ENCODE measurements around the gene SMYD4. TPM values are rescaled to one million over a fixed set of nuclear protein-coding genes. Genes with fewer than 3 reads are reported as not detected.

SMYD4 gene
- total and polyA plus RNA-seq, 4 experiments from 2014 or later, result 3.1 to 31.5 (median 25.7) TPM

DNA sequence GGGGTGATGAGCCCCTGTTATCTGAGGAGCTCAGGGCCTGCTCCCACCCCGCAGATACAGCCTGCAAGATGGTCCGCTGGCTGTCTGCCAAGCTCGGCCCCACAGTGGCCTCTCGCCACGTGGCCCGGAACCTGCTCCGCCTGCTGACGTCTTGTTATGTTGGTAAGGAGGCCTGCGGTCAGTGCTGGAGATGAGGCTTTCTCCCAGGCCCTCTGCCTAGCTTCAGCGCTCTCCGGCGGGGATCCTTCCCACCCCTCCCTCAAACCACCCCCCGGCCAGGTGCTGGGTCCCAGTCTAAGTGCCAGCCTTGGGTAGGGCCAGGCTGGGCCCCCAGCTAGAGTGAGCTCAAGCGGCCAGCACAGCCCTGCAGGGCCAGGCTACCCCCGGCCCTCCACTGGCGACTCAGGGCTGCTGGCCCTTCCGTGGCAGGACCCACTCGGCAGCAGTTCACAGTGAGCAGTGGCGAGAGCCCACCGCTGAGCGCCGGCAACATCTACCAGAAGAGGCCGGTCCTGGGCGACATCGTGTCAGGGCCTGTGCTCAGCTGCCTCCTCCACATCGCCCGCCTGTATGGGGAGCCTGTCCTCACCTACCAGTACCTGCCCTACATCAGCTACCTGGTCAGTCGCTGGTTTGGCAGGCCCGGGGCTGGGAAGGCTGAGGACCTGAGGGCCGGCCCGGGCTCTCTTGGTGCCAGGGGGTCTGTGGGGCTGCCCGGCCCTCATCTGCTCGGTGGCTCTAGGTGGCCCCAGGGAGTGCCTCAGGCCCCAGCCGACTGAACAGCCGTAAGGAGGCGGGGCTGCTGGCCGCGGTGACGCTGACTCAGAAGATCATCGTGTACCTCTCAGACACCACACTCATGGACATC lies 99.1 kb downstream of the SMYD4 start:
- Histone ChIP-seq H3K27ac (ENCODE audit: low read depth, low read length) (no peak overlapping the region), H3K9me3 (ENCODE audit: control insufficient read depth in 1 of 2, low read length in 2 of 2) (no peaks in the 10 kb centered on the region), H3K4me3 (ENCODE audit: low read length in 2 of 2) (no peak overlapping the region), H3K36me3 (ENCODE audit: insufficient read depth, low read length) (peaks cover 16% of the 10 kb centered on the region), H3K27me3 (ENCODE audit: insufficient read depth, low read length) (no peaks in the 10 kb centered on the region), H3K4me1 (ENCODE audit: insufficient read depth, low read length) (peaks cover 29% of the 10 kb centered on the region)
- CTCF ChIA-PET (ENCODE audit: partially characterized antibody), result interaction anchor here (1.4 kb wide), 1 partner anchor 22 kb away, joined by 3 read pairs; no protein-coding TSS in a partner anchor
- intact Hi-C loops (cut with micrococcal nuclease), result no loop called here
- peaks cover 11 to 45% (median 13%) of the 10 kb centered on the region in 4 donors for H3K4me1 Mint-ChIP-seq
- DNase-seq, result no peak
- no peak overlapping the region for H3K27ac Mint-ChIP-seq
- peaks cover 8 to 29% of the 10 kb centered on the region in 2 donors for H3K36me3 Mint-ChIP-seq
- H3K9me3 Mint-ChIP-seq, result no peaks in the 10 kb centered on the region
- POLR2A ChIA-PET (ENCODE audit: partially characterized antibody), result interaction anchor here (0.7 to 1.9 kb wide), 3 partner anchors 13 to 33 kb away, joined by 3 to 8 read pairs (median 5); partner anchors contain the start of gene SERPINF2
- no peak overlapping the region for H3K4me3 Mint-ChIP-seq
- no peaks in the 10 kb centered on the region for H3K27me3 Mint-ChIP-seq

DNA sequence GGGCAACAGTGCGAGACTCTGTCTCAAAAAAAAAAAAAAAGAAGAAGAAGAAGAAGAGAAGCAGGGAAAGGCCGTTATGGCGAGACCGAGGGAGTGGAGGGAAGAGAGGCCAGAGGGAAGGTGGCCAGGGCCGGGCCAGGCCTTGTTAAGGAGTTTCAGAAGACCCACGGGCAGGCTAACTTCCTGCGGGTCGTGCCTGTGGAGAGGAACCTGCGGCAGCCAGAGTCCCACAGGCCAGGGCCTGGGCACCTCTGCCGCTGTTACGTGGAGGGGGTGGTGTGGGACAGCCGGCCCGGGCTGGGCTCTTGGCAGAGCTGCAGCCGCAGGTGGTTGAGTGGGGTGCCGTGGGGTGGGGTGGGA lies 99.8 kb downstream of the SMYD4 start:
- Mint-ChIP-seq H3K36me3 (peaks cover 8 to 30% of the 10 kb centered on the region in 2 donors), H3K9me3 (no peaks in the 10 kb centered on the region), H3K4me3 (peak overlapping the region in 2 of 8 donors; percentile 31 to 42), H3K27ac (peak overlapping the region in 2 of 7 donors; percentile 68 to 88), H3K27me3 (no peaks in the 10 kb centered on the region), H3K4me1 (peaks cover 12 to 45% (median 16%) of the 10 kb centered on the region in 4 donors)
- no peak for DNase-seq
- Histone ChIP-seq H3K4me3 (ENCODE audit: low read length in 2 of 2) (no peak overlapping the region), H3K36me3 (ENCODE audit: insufficient read depth, low read length) (peaks cover 16% of the 10 kb centered on the region), H3K4me1 (ENCODE audit: insufficient read depth, low read length) (peaks cover 35% of the 10 kb centered on the region), H3K9me3 (ENCODE audit: control insufficient read depth in 1 of 2, low read length in 2 of 2) (no peaks in the 10 kb centered on the region), H3K27me3 (ENCODE audit: insufficient read depth, low read length) (no peaks in the 10 kb centered on the region), H3K27ac (ENCODE audit: low read depth, low read length) (no peak overlapping the region)
- POLR2A ChIA-PET (ENCODE audit: partially characterized antibody), result interaction anchor here (1.6 kb wide), 1 partner anchor 13 kb away, joined by 5 read pairs; the partner anchor contains the start of gene SERPINF2
- CTCF ChIA-PET (ENCODE audit: partially characterized antibody), result no interaction called here
- intact Hi-C loops (cut with micrococcal nuclease), result no loop called here

Other genes with a start within 250 kb of the SMYD4 start
- gene SLC43A2, start 201.1 kb downstream of the SMYD4 start, total RNA-seq, result 1 to 10 TPM; 1.9 to 3.3 TPM
- gene SLC43A2, start 201.1 kb downstream of the SMYD4 start, polyA plus RNA-seq, result under 1 TPM; 0.56 to 0.70 TPM
- 1 to 10 TPM; 1.6 TPM for gene SCARF1, start 184.2 kb downstream of the SMYD4 start, total RNA-seq
- under 1 TPM in 1 of 2 donors, not detected in 1; 0.21 TPM for gene SCARF1, start 184.2 kb downstream of the SMYD4 start, polyA plus RNA-seq
- gene RILP, start 180.0 kb downstream of the SMYD4 start, total RNA-seq, result 1 to 10 TPM; 2.0 to 2.2 TPM
- gene RILP, start 180.0 kb downstream of the SMYD4 start, polyA plus RNA-seq, result 1 to 10 TPM; 4.2 to 4.9 TPM
- 100 to 1,000 TPM; 429 to 464 TPM for gene PRPF8, start 145.0 kb downstream of the SMYD4 start, total RNA-seq
- gene PRPF8, start 145.0 kb downstream of the SMYD4 start, polyA plus RNA-seq, result 100 to 1,000 TPM in 1 of 2 donors, 10 to 100 TPM in 1; 87.9 to 225 TPM
- under 1 TPM; 0.75 to 0.81 TPM for gene TLCD2, start 119.5 kb downstream of the SMYD4 start, total RNA-seq
- under 1 TPM in 1 of 2 donors, not detected in 1; 0.24 TPM for gene TLCD2, start 119.5 kb downstream of the SMYD4 start, polyA plus RNA-seq
- 10 to 100 TPM; 36.3 to 40.3 TPM for gene WDR81, start 105.2 kb downstream of the SMYD4 start, total RNA-seq
- 10 to 100 TPM in 1 of 2 donors, 1 to 10 TPM in 1; 4.4 to 23.4 TPM for gene WDR81, start 105.2 kb downstream of the SMYD4 start, polyA plus RNA-seq
- gene SERPINF2, start 87.0 kb downstream of the SMYD4 start, total RNA-seq, result 1 to 10 TPM in 1 of 2 experiments, under 1 TPM in 1; 0.19 to 1.3 TPM
- under 1 TPM in 1 of 2 donors, not detected in 1; 0.14 TPM for gene SERPINF2, start 87.0 kb downstream of the SMYD4 start, polyA plus RNA-seq
- under 1 TPM in 1 of 2 experiments, not detected in 1; 0.47 TPM for gene SERPINF1, start 67.8 kb downstream of the SMYD4 start, total RNA-seq
- gene SERPINF1, start 67.8 kb downstream of the SMYD4 start, polyA plus RNA-seq, result under 1 TPM in 1 of 2 donors, not detected in 1; 0.69 TPM
- 100 to 1,000 TPM; 103 to 119 TPM for gene RPA1, start 103 bp upstream of the SMYD4 start, total RNA-seq
- 100 to 1,000 TPM in 1 of 2 donors, 10 to 100 TPM in 1; 95.4 to 112 TPM for gene RPA1, start 103 bp upstream of the SMYD4 start, polyA plus RNA-seq
- gene RTN4RL1, start 195.4 kb upstream of the SMYD4 start, total RNA-seq, result under 1 TPM; 0.30 to 0.47 TPM
- gene RTN4RL1, start 195.4 kb upstream of the SMYD4 start, polyA plus RNA-seq, result 1 to 10 TPM in 1 of 2 donors, under 1 TPM in 1; 0.27 to 2.0 TPM
- 10 to 100 TPM; 76.6 to 95.8 TPM for gene DPH1, start 200.3 kb upstream of the SMYD4 start, total RNA-seq
- 10 to 100 TPM; 30.8 to 39.8 TPM for gene DPH1, start 200.3 kb upstream of the SMYD4 start, polyA plus RNA-seq
- 10 to 100 TPM; 27.9 to 36.7 TPM for gene OVCA2, start 212.1 kb upstream of the SMYD4 start, total RNA-seq
- 10 to 100 TPM; 49.6 to 90.3 TPM for gene OVCA2, start 212.1 kb upstream of the SMYD4 start, polyA plus RNA-seq
- gene HIC1, start 225.2 kb upstream of the SMYD4 start, total RNA-seq, result 1 to 10 TPM; 4.9 to 5.2 TPM
- 1 to 10 TPM in 1 of 2 donors, under 1 TPM in 1; 0.39 to 1.6 TPM for gene HIC1, start 225.2 kb upstream of the SMYD4 start, polyA plus RNA-seq

All from CD4-positive, alpha-beta memory T cell (primary cell).